ELR (cell line): ENCODE data around the gene KIRREL3.

Experiments used
- DNase-seq: peaks from one replicate; pipeline ENCODE4 v3.0.0-alpha.2; 2015; ENCODE audit warnings: low read depth

Gene KIRREL3

GRCh38 chr11:126829716-126830115 is 170.9 kb downstream of the KIRREL3 start:
- no peak for DNase-seq

GRCh38 chr11:126824035-126824607 is 176.4 kb downstream of the KIRREL3 start:
- DNase-seq: no peak

GRCh38 chr11:126823274-126823673 is 177.3 kb downstream of the KIRREL3 start:
- DNase-seq: no peak

GRCh38 chr11:126821827-126822226 is 178.7 kb downstream of the KIRREL3 start:
- no peak for DNase-seq

- no peak for DNase-seq
Measured at GRCh38 chr11:126819194-126819593, 181.4 kb downstream of the KIRREL3 start.

GRCh38 chr11:126817523-126818450 is 182.8 kb downstream of the KIRREL3 start:
- DNase-seq: peak; percentile 21

GRCh38 chr11:126817096-126817495 is 183.5 kb downstream of the KIRREL3 start:
- peak; percentile 92 for DNase-seq

- peak; percentile 68 for DNase-seq
Measured at GRCh38 chr11:126816645-126817044, 183.9 kb downstream of the KIRREL3 start.

- peak; percentile 83 for DNase-seq
Measured at GRCh38 chr11:126815111-126815510, 185.5 kb downstream of the KIRREL3 start.

GRCh38 chr11:126810776-126811175 is 189.8 kb downstream of the KIRREL3 start:
- DNase-seq: no peak

- no peak for DNase-seq
Measured at GRCh38 chr11:126809514-126810289, 190.9 kb downstream of the KIRREL3 start.

GRCh38 chr11:126808836-126809235 is 191.7 kb downstream of the KIRREL3 start:
- DNase-seq: no peak

GRCh38 chr11:126808296-126808695 is 192.3 kb downstream of the KIRREL3 start:
- DNase-seq: no peak

- no peak for DNase-seq
Measured at GRCh38 chr11:126805870-126806269, 194.7 kb downstream of the KIRREL3 start.

- DNase-seq: no peak
Measured at GRCh38 chr11:126804363-126804762, 196.2 kb downstream of the KIRREL3 start.

GRCh38 chr11:126800009-126800408 is 200.6 kb downstream of the KIRREL3 start:
- DNase-seq: peak; percentile 52

GRCh38 chr11:126797457-126798169 is 203.0 kb downstream of the KIRREL3 start:
- no peak for DNase-seq

- DNase-seq: no peak
Measured at GRCh38 chr11:126793596-126793995, 207.0 kb downstream of the KIRREL3 start.

- DNase-seq: peak; percentile 50
Measured at GRCh38 chr11:126791991-126792390, 208.6 kb downstream of the KIRREL3 start.

GRCh38 chr11:126791446-126791845 is 209.1 kb downstream of the KIRREL3 start:
- DNase-seq: peak; percentile 30

- peak; percentile 97 for DNase-seq
Measured at GRCh38 chr11:126790550-126791081, 210.0 kb downstream of the KIRREL3 start.

- no peak for DNase-seq
Measured at GRCh38 chr11:126782810-126783209, 217.8 kb downstream of the KIRREL3 start.
